GM12872 (cell line): ENCODE data around the gene IL19.

ENCODE experiments used
- CTCF ChIP-seq: IDR thresholded peaks from 3 replicates; pipeline ENCODE4 v1.5.1; 2011; ENCODE audit warnings: low read depth, mild to moderate bottlenecking, low read length, moderate library complexity; ENCODE audit not compliant: insufficient read depth

Gene IL19

GRCh38 chr1:206771338-206771692 lies 742 bp downstream of the IL19 start:
- no peak for TF ChIP-seq CTCF

GRCh38 chr1:206772243-206772937 lies 1.8 kb downstream of the IL19 start, which contains the start of gene IL10:
IL10 (minus strand) TSS chr1:206772494; CDS start chr1:206772435, 59 bp downstream.
- TF ChIP-seq CTCF = no peak

- no peak for TF ChIP-seq CTCF
These were observed 3.5 kb downstream of the IL19 start for GRCh38 chr1:206774093-206774492.

- no peak for TF ChIP-seq CTCF
These were observed 5.7 kb downstream of the IL19 start for GRCh38 chr1:206776229-206776628.

GRCh38 chr1:206778031-206778430 lies 7.5 kb downstream of the IL19 start:
- TF ChIP-seq CTCF = no peak

DNA sequence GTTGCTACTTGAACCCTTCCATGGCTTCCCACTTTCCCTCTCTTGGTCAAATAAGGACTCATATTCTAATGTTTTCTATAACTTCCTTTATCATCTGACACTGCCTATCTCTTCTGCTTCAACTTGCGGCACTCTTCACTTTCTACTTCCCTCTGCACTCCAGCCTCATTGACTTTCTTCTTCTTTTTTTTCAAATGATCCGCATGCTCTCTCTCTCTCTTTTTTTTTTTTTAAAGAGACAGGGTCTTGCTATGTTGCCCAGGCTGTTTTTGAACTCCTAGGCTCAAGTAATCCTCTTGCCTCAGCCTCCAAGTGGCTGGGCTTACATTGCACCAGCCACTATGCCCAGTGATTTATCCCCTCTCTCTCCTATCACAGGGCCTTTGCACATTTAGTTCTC lies 9.1 kb downstream of the IL19 start:
- TF ChIP-seq CTCF = no peak

GRCh38 chr1:206782448-206782847 lies 11.9 kb downstream of the IL19 start:
- TF ChIP-seq CTCF = no peak
